Measurements from ENCODE around the gene TMPRSS3. TPM values are rescaled to one million over a fixed set of nuclear protein-coding genes. Genes with fewer than 3 reads are reported as not detected.

The TMPRSS3 gene
- total and polyA plus RNA-seq, 8 donors, result 0.43 to 4.8 (median 0.81) TPM

DNA sequence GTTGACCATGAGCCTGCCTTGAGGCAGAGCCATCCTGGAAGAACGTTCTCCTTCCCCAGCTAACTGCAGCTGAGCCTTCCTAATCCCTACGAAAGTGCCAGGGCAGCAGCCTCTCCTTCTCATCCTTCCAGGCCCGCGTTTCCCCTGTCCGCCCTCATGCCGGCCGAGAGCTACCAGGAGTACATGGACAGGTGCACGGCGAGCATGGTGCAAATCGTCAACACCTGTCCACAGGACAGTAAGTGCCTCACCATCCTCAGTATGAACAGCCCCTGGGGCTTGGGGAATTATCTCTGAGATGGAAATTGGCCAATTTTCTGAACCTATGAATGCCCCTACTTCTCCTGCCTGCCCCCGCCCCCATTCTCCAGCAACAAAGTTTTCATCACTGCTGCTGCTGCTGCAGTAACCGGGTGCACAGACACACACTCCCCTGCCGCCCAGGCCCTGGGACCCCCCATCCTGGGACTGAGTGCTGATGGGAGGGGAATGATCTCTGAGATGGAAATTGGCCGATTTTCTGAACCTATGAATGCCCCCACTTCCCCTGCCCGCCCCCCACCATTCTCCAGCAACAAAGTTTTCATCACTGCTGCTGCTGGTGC, 47.4 kb upstream of the TMPRSS3 start:
- Histone ChIP-seq H3K4me3 (no peak overlapping the region), H3K27me3 (peaks cover 0 to under 1% of the 10 kb centered on the region in 2 donors), H3K27ac (no peak overlapping the region), H3K36me3 (no peaks in the 10 kb centered on the region), H3K9me3 (no peaks in the 10 kb centered on the region), H3K4me1 (no peaks in the 10 kb centered on the region)
- TF ChIP-seq, protein P1, sequence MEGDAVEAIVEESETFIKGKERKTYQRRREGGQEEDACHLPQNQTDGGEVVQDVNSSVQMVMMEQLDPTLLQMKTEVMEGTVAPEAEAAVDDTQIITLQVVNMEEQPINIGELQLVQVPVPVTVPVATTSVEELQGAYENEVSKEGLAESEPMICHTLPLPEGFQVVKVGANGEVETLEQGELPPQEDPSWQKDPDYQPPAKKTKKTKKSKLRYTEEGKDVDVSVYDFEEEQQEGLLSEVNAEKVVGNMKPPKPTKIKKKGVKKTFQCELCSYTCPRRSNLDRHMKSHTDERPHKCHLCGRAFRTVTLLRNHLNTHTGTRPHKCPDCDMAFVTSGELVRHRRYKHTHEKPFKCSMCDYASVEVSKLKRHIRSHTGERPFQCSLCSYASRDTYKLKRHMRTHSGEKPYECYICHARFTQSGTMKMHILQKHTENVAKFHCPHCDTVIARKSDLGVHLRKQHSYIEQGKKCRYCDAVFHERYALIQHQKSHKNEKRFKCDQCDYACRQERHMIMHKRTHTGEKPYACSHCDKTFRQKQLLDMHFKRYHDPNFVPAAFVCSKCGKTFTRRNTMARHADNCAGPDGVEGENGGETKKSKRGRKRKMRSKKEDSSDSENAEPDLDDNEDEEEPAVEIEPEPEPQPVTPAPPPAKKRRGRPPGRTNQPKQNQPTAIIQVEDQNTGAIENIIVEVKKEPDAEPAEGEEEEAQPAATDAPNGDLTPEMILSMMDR (IDR thresholded peaks at IDR 0.05), result no peak
- DNase-seq, result no peak
- intact Hi-C loops (cut with DNase I), result loop anchor here in 1 of 2 donors (10.0 kb wide), 1 partner anchor 298 kb away; no protein-coding TSS in a partner anchor
- no peak for ATAC-seq

DNA sequence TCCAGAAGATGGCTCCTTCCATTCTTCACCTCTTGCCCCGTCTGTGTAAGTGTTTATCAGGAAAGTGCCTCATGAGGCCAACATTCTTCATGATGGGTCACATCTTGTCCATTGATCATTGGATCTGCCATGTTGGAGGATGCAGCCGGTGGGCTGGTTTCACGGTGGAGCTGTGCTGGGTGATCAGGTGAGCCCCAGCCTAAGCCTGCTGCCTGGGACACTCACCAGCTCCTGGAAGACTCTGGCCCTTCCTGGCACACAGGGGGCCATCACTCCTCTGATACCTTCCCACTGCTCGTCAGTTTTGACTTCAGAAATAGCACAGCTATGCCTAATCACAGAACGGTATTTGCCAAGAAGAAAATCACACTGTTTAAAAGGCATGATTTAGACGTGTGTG, 46.1 kb upstream of the TMPRSS3 start:
- Histone ChIP-seq H3K4me3 (no peak overlapping the region), H3K36me3 (no peaks in the 10 kb centered on the region), H3K4me1 (no peaks in the 10 kb centered on the region), H3K27ac (no peak overlapping the region), H3K9me3 (no peaks in the 10 kb centered on the region), H3K27me3 (peaks cover 0 to 14% of the 10 kb centered on the region in 2 donors)
- DNase-seq, result no peak
- no peak for ATAC-seq
- TF ChIP-seq, protein P1 (IDR thresholded peaks at IDR 0.05), result no peak
- intact Hi-C loops (cut with DNase I), result loop anchor here in 1 of 2 donors (10.0 kb wide), 1 partner anchor 297 kb away; no protein-coding TSS in a partner anchor

DNA sequence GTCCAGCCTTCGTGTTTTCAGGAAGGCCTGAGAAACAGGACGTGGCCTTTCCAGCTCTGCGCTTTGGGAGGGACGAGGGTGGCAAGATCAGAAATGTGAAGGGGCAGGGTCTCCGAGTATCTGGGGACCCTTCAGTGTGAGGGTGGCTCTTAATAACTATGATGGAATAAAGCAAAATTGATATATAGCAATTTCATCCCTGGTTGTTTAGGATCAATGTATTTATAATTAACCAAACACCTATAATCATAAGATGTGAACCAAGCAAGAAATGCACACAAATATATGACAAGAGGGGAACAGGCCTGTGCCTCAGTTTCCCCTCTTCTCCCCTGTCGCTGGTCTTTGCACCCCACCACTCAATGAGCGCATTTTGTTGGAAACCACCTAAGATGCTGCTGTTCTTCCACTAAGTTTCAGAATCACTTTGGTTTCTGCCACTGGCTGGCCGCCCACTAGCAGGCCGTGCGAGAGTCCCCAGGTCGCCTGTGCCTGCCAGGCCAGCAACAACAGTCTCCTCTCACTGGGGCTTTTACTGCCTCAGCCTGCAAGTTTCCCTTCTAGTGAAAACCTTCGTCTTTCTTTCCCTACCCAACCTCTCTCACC, 44.4 kb upstream of the TMPRSS3 start:
- no peak for ATAC-seq
- no peak for DNase-seq
- H3K27ac ChIP-seq, result no peak overlapping the region
- TF ChIP-seq, protein P1 (IDR thresholded peaks at IDR 0.05), result no peak
- H3K36me3 ChIP-seq, result no peaks in the 10 kb centered on the region
- H3K4me3 ChIP-seq, result no peak overlapping the region
- H3K4me1 ChIP-seq, result no peaks in the 10 kb centered on the region
- intact Hi-C loops (cut with DNase I), result loop anchor here in 1 of 2 donors (10.0 kb wide), 1 partner anchor 295 kb away; no protein-coding TSS in a partner anchor
- no peaks in the 10 kb centered on the region for H3K9me3 ChIP-seq
- peaks cover 0 to 16% of the 10 kb centered on the region in 2 donors for H3K27me3 ChIP-seq

DNA sequence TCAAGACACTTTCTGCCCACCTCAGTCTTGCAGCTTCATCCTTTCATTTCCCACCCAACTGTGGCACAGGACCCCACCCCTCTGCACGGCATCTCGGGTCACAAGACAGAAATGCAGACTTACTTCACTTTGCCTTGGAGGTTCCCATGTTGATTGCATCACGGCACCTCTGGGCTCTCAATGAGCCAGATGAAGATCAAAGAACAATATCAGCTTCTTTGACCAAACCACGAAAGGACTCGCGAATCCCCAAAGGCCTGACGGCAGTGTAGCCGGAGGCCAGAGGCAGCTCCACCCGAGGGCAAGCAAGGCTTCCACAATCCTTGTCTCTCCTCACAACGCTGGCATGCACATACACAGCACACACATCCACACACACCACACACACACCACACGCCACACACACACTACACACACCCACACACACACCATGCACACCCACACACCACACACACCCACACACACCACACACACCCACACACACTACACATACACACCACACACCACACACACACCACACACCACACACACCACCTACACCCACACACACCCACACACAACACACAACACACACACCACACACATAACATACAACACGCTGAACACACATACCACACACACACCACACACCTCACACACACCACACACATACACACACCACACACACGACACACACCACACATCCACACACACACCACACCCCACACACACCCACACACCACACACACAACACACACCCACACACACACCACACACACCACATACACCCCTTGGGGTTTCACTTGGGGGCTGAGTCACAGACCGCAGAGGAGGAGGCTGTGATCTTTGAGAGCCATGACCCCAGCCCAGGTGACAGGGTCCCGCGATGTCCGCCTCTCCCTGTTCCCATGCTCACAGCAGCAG, 43.7 kb upstream of the TMPRSS3 start:
- Histone ChIP-seq H3K9me3 (no peaks in the 10 kb centered on the region), H3K4me1 (no peaks in the 10 kb centered on the region), H3K36me3 (no peaks in the 10 kb centered on the region), H3K27me3 (peaks cover 0 to 16% of the 10 kb centered on the region in 2 donors), H3K4me3 (no peak overlapping the region), H3K27ac (no peak overlapping the region)
- intact Hi-C loops (cut with DNase I), result loop anchor here in 1 of 2 donors (10.0 kb wide), 2 partner anchors 105 to 295 kb away; no protein-coding TSS in a partner anchor
- ATAC-seq, result no peak
- TF ChIP-seq, protein P1 (IDR thresholded peaks at IDR 0.05), result no peak
- DNase-seq, result no peak

Measured in left lung (tissue), 10 donors.